ENCODE measurements around the gene CASP3.
"Not testable (repeated sequence)": the region's sequence is repeated elsewhere in the genome, so short reads cannot be mapped to it uniquely, and the experiment has no call there.

Gene CASP3

DNA sequence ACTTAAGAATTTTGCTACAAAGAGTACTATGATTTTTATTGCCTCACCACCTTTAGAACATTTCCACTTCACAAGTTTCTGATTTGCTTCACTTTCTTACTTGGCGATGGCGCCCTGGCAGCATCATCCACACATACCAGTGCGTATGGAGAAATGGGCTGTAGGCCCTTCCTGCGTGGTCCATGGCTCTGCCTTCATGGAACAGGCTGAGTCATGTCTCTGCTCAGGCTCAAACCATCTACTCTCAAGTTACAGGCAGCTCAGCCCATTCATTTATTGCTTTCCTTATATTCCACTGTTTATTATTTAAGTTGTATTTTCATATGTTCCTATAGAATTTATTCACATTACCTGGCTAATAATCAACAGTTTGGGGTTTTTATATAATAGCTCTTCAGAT lies 21.1 kb downstream of the CASP3 start:
- no peak for DNase-seq

DNA sequence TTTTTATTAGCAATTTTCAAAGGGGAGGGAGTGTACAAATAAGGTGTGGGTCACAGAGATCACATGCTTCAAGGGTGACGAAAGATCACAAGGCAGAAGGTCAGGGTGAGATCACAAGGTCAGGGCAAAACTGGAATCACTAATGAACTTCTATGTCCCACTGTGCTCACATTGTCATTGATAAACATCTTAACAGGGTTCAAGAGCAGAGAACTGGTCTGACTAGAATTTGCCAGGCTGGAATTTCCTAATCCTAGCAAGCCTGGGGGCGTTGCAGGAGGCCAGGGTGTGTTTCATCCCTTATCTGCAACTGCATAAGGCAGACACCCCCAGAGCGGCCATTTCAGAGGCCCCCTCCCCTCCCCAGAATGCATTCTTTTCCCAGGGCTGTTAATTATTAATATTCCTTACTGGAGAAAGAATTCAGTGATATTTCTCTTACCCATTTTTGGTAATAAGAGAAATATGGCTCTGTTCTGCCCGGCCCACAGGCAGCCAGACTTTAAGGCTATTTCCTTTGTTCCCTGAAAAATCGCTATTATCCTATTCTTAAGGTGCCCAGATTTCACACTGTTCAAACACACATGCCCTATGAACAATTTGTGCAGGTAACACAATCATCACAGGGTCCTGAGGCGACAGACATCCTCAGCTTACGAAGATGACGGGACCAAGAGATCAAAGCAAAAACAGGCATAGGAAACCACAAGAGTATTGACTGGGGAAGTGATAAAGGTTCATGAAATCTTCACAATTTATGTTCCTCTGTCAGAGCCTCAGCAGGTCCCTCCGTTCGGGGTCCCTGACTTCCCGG lies 23.3 kb downstream of the CASP3 start:
- DNase-seq: not testable (repeated sequence)

DNA sequence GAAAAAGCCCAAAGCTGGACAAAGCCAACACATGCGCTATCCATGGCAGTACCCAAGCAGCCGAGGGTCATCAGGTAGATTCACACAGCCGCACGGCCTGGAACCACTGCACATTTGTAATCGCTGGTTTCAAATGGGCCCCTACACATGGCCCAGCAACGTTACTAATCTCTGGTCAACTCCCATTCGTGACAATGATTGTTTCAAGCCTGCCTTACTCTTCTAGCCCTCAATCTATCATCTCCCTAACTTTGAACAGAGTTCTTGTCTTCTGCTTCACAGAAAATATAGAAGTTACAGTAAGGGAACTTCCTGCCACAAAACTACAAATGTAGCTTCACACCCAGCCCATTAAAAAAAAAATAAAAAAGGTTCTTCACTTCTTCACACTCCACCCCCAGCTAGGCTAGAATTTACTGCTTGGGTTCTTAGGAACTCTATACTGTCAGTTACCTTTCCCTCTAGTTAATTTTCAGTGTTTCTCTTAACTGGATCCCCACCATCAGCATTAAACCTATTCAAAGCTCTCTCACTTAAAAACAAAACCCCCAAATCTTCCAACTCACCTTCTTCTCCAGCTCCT lies 24.2 kb downstream of the CASP3 start:
- DNase-seq: no peak

DNA sequence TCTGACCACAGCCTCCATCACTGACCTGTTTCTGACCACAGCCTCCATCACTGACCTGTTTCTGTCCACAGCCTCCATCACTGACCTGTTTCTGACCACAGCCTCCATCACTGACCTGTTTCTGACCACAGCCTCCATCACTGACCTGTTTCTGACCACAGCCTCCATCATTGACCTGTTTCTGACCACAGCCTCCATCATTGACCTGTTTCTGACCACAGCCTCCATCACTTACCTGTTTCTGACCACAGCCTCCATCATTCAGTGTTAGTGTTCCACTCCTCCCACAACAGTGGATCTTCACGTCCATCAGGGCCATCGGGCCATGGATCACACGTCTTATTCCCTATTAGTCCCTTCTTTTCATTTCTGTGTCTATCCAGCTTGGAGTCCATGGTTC lies 24.7 kb downstream of the CASP3 start:
- DNase-seq: not testable (repeated sequence)

DNA sequence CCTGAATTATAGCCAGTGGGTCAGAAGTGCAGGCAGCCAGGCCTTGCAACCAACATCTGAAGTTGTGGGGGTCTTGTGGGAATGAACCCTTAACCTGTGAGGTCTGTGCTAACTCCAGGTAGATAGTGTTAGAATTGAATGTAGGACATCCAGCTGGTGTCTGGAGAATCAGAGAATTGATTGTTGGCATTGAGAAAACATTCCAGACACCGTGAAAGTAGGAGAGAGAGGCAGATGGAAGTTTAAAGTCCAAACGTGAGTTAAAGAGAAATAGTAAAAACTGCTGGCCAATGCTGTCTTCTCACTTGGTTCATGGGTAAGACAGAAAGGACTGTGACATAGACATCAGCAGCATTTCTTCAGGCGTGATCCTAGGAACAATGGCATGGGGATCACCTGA lies 27.7 kb downstream of the CASP3 start:
- no peak for DNase-seq

DNA sequence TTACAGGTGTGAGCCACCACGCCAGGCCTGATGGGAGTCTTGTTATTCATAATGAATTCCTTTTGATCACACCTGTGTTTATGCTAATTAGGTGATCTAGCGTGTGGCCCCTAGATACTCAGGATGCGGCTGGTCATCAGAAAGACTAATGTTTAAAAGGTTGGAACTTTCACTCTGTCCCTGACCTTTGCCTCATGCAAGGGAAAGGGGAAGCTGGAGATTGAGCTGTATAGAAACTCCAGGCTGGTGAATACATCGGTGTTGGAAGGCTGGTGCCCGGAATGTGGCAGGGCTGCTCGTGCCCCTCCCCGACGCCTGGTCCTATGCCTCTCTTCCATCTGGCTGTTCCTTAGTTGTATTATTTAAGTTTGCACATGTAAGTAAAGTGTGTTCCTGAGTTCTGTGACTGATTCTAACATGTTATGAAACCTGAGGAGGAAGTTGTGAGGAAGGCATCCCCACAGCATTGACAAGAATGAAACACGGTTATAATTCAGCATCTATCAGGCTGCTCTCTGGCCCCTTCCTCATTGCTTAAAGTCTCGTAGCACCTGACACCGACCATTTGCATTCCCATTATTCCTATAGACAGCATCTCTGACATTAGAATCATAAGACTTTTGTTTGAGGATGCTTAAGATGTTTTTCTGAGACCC lies 28.9 kb downstream of the CASP3 start:
- DNase-seq: no peak

DNA sequence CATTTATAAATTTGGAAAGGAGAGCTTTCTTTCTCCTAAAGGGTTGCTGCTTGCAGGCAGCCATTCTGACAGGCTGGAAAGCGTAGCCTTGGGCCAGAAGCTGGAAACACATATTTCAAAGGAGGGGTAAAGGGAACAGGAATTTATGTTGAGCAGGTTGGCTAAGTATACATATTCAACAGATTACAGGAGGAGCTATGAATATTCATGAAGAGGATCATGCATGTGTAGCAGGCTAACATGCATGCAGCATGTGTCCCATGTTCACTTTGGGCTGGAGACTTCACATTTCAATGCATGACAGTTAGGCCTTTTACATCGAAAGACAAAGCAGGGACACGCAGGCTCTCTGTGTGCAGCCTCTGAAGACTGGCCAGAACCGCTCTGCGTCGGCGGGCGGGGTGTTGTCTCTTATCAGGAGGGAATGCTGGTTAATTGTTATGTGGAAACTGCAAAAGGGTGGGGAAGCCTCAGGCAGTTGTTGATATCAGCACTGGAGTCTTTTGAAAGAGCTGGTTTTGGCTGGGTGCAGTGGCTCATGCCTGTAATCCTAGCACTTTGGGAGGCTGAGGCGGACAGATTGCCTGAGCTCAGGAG lies 31.5 kb downstream of the CASP3 start:
- no peak for DNase-seq

DNA sequence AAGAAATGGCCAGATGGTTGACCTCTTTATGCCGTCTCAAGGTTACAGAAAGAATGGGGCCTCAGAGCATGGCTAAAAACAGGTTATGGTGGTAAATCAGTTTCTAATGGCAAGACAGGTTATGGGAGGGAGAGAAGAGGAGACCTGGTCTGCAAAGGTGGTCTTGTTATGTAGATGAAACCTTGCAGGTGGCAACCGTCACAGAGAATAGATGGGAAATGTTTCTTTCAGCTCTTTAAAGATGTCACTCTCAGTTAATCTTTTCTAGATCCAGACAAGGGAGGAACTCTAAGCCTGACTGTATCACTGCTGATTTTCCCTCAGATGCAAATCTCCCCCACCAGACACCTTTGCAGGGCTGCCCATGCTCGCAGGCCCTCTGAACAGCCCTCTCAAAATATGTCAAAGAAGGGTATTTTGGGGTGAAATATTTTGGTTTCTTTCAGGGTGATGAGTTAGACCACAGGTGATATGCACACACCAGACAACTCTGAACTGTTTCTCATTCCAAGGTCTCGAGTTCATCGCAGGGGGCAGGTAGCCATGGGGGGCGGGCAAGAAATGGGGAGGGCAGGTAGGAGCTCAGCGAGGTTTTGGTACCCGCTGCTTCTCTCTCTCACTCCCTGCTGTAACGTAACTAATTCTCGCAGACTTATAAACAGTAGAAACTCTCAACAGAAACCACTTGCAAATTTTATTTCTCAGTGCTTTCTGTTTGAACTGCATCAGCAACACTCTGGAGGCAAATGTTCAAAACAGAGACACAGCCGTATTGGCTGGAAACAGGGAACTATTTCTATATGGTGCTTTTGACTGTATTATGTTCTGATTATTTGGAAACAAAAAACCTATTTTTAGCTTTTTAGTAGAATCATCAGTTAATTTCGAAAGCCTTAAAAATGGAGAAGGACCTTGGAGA lies 32.4 kb downstream of the CASP3 start:
- no peak for DNase-seq

DNA sequence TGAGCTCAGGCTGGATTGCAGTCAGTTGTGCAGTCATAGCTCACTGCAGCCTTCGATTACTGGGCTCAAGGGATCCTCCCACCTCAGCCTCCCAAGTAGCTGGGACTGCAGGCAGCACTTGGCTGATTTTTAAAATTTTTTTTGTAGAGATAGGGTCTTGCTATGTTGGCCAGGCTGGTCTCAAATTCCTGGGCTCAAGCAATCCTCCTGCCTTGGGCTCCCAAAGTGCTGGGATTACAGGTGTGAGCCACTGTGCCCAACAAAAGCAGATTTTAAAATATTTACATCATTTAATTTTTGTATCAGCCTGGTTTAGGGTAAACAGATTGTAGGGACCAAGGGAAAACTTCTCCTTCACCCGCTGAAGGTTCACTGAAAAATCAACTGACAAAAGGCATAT lies 33.1 kb downstream of the CASP3 start:
- not testable (repeated sequence) for DNase-seq

DNA sequence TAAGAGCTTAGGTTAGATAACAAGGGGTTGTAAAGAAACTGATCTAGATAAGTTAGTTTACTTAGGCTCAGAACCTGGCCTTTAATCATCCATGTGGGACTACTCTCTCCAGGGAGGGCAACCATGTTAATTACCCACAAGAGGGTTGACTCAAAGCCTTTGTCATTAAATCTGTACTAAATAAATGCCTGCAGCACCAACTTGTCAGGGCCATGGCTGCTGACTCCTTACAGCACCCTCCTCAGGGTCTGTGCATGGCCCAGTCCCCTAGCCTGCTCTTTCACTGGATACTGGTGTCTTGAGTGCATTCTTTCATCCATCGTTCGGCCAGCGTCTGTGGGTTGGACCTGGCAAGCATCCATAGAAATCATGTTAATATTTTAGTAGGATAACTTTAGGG lies 34.7 kb downstream of the CASP3 start:
- no peak for DNase-seq

DNA sequence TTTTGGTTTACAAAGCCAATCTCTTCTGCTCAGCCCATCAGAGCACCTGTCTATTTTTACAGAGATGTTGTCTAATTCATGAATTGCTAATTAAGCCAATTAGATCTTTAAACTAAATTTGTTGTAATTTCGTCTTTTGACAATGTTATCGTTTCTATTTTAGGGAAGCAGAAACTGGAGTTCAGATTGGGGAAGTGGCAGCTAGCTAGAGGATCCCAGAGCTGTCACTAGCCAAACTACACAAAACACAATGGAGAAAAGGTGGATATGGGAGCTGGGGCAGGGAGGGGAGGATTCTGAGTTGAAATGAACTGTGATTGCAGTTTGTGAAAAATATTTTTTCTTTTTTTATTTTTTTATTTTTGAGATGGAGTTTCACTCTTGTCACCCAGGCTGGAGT lies 35.8 kb downstream of the CASP3 start:
- no peak for DNase-seq

DNA sequence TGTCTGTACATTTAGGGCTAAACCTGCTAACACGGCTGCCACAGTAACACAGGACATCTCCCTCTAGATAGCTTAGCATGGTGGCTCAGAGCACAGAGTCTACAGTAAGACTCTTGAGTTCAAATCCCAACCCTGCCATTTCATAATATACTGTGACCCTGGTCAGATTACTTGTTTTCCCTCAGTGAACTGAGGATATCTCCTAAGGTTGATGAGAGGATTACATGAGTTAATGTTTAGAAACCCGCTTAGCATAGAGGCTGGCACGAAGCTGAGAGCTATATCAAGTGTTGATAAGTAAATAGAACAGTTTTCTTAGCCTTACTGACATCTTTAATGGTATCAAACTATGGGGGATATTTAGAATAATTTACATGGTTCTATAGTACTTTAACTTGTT lies 37.2 kb downstream of the CASP3 start:
- no peak for DNase-seq

DNA sequence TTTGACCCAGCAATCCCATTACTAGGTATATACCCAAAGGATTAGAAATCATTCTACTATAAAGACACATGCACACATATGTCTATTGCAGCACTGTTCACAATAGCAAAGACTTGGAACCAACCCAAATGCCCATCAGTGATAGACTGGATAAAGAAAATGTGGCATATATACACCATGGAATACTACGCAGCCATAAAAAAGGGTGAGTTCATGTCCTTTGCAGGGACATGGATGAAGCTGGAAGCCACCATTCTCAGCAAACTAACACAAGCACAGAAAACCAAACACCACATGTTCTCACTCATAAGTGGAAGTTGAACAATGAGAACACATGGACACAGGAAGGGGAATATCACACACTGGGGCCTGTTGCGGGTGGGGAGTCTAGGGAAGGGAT lies 41.8 kb downstream of the CASP3 start:
- DNase-seq: not testable (repeated sequence)

DNA sequence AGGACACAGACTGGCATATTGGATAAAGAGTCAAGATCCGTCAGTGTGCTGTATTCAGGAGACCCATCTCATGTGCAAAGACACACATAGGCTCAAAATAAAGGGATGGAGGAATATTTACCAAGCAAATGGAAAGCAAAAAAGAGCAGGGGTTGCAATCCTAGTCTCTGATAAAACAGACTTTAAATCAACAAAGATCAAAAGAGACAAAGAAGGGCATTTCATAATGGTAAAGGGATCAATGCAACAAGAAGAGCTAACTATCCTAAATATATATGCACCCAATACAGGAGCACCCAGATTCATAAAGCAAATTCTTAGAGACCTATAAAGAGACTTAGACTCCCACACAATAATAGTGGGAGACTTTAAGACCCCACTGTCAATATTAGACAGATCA lies 46.4 kb downstream of the CASP3 start:
- DNase-seq: not testable (repeated sequence)

DNA sequence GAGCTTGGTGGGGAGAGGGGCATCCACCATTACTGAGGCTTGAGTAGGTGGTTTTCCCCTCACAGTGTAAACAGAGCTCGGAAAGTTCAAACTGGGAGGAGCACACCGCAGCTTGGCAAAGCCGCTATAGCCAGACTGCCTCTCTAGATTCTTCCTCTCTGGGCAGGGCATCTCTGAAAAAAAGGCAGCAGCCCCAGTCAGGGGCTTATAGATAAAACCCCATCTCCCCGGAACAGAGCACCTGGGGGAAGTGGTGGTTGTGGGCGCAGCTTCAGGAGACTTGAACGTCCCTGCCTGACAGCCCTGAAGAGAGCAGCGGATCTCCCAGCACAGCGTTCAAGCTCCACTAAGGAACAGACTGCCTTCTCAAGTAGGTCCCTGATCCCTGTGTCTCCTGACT lies 48.3 kb downstream of the CASP3 start:
- DNase-seq: not testable (repeated sequence)

DNA sequence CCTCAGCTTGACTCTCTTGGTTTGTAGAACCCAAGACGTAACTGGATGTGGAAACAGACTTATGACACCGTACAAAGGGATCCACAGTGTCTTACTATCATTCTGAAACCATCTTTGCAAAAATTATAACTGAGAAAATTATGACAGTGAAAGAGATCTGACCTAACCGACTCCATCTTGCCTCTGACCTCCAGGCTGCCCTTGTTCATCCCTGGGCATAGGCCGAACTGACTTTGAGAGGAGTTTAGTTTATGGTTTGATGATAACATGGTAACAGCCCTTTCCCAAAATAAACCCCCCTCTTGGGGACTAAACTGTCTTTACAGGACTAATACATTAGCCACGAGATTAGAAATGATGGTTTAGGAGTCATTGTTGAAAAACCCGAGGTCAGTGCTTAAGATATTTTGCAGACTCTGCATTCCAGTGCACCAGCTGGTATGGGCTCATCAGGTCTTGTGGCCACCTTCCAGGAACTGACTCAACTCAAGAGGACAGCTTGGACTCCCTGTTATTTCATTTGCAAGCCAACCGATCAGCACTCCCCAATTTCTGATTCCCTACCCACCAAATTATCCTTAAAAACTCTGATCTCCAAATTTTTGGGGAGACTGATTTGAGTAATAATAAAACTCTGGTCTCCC lies 49.6 kb downstream of the CASP3 start:
- no peak for DNase-seq

DNA sequence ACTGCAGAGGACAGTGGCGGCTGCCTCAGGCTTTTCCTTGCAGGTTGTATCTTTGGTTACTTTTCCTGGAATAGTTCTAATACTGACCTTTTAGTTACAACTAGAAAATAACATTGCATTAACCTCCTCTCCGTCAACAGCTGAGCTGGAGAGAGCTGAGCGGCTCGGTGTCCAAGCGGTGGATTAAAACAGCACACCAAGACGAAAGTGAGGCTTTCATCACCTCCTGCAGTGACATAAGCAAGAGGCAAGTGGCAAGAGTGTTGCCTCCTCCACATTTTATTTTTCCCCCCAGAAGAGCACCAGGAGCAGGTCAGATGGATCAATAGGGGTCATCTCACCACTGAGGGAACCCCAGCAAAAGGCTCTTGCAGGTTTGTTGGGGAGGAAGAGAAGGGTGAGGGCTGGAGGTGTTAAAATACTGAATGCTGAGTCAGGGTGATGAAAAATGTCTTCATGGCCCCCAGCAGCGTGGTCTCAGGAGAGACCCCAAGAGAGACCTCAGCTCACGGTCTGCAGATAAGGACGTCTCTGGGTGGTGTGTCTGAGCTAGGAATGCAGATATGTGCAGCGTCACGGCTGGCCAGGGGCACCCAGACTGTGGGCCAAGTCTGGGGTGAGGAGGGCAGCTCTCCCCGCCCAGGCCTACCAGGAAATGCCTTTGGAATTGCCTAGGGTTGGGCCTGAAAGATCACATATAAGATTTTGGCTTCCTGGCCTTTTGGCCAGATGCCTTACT lies 50.3 kb downstream of the CASP3 start:
- no peak for DNase-seq

DNA sequence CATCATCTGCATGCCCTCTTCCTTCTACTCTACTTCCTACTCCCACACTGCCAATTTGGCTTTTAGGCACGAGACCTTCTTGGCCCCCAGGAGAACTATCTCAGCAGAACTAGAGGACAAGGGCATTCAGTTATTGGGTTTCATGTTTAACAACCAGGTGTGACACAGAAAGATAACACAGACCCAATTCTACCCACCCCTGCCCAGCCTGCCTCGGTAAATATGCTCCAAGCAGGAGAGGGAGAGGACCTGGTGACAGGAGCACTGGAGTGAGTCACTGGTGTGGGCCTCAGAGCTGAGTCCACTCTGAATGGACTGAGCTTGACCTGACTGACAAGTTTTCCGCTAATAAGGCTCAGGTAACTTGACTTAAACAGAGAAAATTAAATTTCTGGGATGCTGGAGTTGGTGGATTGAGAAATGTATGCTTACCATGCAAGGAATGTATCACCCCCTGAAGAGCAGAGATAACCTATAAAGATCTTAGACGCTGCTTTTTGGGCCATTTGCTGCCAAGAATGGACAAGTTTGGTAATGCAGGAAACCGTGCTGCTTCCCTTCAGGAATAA lies 52.5 kb downstream of the CASP3 start:
- no peak for DNase-seq

DNA sequence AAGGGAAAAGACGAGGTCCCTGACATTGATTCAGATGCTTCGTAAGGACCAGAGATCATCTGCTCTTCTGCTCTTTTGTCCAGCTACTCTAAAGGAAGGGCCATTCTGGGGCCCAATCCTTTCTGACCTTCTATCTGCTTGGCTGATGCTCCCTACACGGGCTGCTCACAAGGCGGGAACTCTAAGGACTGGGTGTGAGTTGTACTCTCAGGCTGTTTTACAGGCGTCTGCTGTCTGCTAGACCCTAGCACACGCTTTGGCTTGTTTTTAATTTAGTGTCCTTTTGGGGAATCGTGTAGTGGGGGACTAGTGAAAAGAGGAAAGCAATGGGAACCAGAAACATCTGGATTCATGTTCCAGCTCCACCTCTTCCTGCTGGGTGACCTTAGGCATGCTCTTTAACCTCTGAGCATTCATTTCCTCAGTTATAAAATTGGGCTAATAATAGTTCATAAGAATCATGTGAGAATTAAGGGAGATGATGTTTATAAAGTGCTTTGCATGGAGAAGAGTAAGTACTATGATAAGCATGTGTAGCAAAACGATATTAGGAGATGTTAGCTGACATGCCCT lies 53.1 kb downstream of the CASP3 start:
- DNase-seq: no peak

DNA sequence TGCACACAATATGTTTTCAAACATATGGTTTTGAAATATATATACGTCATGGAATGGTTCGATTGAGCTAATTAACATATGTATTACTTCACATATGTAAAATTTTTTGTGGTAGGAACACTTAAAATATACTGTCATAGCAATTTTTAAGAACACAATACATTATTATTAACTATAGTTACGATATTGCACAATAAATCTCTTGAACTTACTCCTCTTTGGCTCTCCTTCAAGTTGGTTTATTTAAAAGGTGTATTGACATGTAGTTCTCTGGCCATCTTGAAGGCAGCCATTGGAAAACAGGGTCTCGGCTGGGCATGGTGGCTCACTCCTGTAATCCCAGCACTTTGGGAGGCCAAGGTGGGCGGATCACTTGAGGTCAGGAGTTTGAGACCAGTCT lies 53.8 kb downstream of the CASP3 start:
- DNase-seq: no peak

DNA sequence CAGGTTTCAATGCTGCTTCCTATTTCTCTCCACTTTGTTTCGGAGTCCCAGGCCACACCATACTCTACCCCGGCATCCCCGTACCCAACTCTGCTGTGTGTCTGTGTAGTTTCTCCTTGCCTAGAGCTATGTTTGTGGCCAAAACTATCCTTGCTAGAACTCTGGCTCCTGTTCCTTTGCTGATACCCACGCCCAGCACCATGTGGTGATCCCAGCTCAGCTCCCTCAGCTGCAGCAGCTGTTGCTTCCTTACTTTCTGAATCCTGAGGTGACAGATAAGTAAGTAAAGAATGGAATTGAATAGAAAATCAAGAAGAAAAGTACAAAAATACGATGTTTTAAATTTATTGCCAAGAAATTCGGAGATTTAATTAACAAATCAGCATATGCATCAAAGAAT lies 55.8 kb downstream of the CASP3 start:
- no peak for DNase-seq

All from activated CD4-positive, alpha-beta T cell treated with anti-CD3 and anti-CD28 coated beads, Interleukin-2, Interleukin-6, amounts not matched to agents 100 ng/mL and 50 ng/mL, durations not matched to agents 16 hours and 8 hours (primary cell).